ENCODE data around the gene SALL4. TPM values are rescaled to one million over a fixed set of nuclear protein-coding genes. Genes with fewer than 3 reads are reported as not detected.

SALL4 gene
- total and polyA plus RNA-seq, 2 of the 8 experiments (the other 6 are each of a cell fraction or from before 2014, with no cell fraction given) = 108 to 235 TPM

GRCh38 chr20:51804754-51805153 lies 2.4 kb upstream of the SALL4 start:
- Histone ChIP-seq H2AFZ (ENCODE audit: low read length) (no peak overlapping the region), H4K20me1 (replicated peaks in 1 of 2; ENCODE audit: control insufficient read depth in 1 of 2, insufficient read depth in 2 of 2, low read length in 2 of 2) (peaks cover 2% of the 10 kb centered on the region in 2 experiments), H3K79me2 (ENCODE audit: control insufficient read depth in 1 of 2, insufficient read depth in 2 of 2, low read length in 2 of 2) (peaks cover 0 to 25% of the 10 kb centered on the region in 2 experiments; a peak in 3 of 4 replicates), H3K4me1 (replicated peaks in 1 of 4; ENCODE audit: control insufficient read depth in 3 of 4, insufficient read depth in 4 of 4, low read length in 3 of 4) (no peaks in the 10 kb centered on the region; a peak in 2 of 7 replicates), H3K23me2 (ENCODE audit: low read depth, low read length) (peaks cover 3% of the 10 kb centered on the region; the same call in 1 of the 2 replicates), H2BK5ac (ENCODE audit: low read depth, low read length) (no peak overlapping the region), H3K4me2 (ENCODE audit: insufficient read depth in 1 of 2, low read depth in 2 of 2, low read length in 2 of 2) (no peak overlapping the region), H3K9ac (replicated peaks in 1 of 4; ENCODE audit: extremely low read depth in 1 of 4, low read depth in 3 of 4, low read length in 3 of 4) (no peak overlapping the region), H4K8ac (ENCODE audit: extremely low read depth, insufficient read depth, low read length) (no peak overlapping the region), H2BK12ac (ENCODE audit: low read depth, low read length) (no peak overlapping the region), H2BK15ac (ENCODE audit: low read length) (no peak overlapping the region), H3K27ac (ENCODE audit: low read depth, low read length) (no peak overlapping the region), H3K79me1 (ENCODE audit: low read depth, low read length) (no peaks in the 10 kb centered on the region), H3K4ac (replicated peaks; ENCODE audit: insufficient read length, low read depth, low read length) (no peak overlapping the region), H3K18ac (ENCODE audit: extremely low read depth, low read length) (no peak overlapping the region), H2BK120ac (replicated peaks; ENCODE audit: low read depth, low read length) (no peak overlapping the region), H3K4me3 (ENCODE audit: extremely low read depth in 1 of 4, insufficient read depth in 2 of 4, low read depth in 3 of 4, low read length in 4 of 4) (no peak overlapping the region), H3K56ac (replicated peaks; ENCODE audit: insufficient read length, low read depth, low read length) (no peak overlapping the region), H2AK5ac (ENCODE audit: low read depth, low read length) (no peak overlapping the region; the same call in 1 of the 2 replicates), H4K5ac (ENCODE audit: insufficient read length, low read depth, low read length) (no peak overlapping the region), H3K23ac (ENCODE audit: insufficient read length) (no peak overlapping the region), H4K91ac (replicated peaks; ENCODE audit: insufficient read length, low read length) (no peak overlapping the region), H3K27me3 (replicated peaks in 1 of 4; ENCODE audit: control insufficient read depth in 3 of 4, extremely low read depth in 1 of 4, insufficient read depth in 3 of 4, low read length in 3 of 4) (no peaks in the 10 kb centered on the region), H3K36me3 (ENCODE audit: control insufficient read depth in 2 of 4, insufficient read depth in 4 of 4, low read length in 3 of 4) (peaks cover 0 to 5% (median 0%) of the 10 kb centered on the region in 4 experiments; a peak in 1 of 8 replicates), H3K9me3 (ENCODE audit: insufficient read depth in 2 of 2, low read depth in 1 of 2, low read length in 1 of 2) (no peaks in the 10 kb centered on the region), H3K14ac (ENCODE audit: insufficient read length) (no peak overlapping the region), H2BK20ac (ENCODE audit: low read length) (peak overlapping the region; percentile 77; the same call in 1 of the 2 replicates)
- CTCF ChIA-PET (ENCODE audit: partially characterized antibody) = interaction anchor here (0.6 to 1.6 kb wide), 3 partner anchors 85 to 160 kb away, joined by 3 to 5 read pairs (median 4); no protein-coding TSS in a partner anchor
- DNase-seq (ENCODE audit: low read depth in 1 of 2, low spot score in 2 of 2) (no peak), FAIRE-seq (no peak)
- 92% methylated on average over 7 of the region's 7 CpGs; no CpG with 5 or more reads in 1 of the 2 experiments for WGBS, 2 experiments (ENCODE audit: extremely low coverage in 1 of 2, insufficient coverage in 1 of 2, insufficient read length in 1 of 2, insufficient replicate concordance in 2 of 2, low coverage in 1 of 2, low lambda C conversion rate in 2 of 2, missing lambda C conversion rate in 1 of 2)
- POLR2A ChIA-PET (ENCODE audit: partially characterized antibody) = no interaction called here
- TF ChIP-seq ZNF274 (IDR thresholded peaks at IDR 0.05; ENCODE audit: borderline replicate concordance, extremely low read depth, low read length) (no peak), CHD1 (IDR thresholded peaks at IDR 0.05; ENCODE audit: low read depth, low read length) (no peak), SAP30 (IDR thresholded peaks at IDR 0.05; ENCODE audit: insufficient read depth, insufficient replicate concordance, low read length) (no peak), YY1 (IDR thresholded peaks at IDR 0.05; ENCODE audit: low read depth, low read length) (no peak)
